MCF 10A (cell line): ENCODE measurements around the gene MKNK2. TPM values are rescaled to one million over a fixed set of nuclear protein-coding genes. Genes with fewer than 3 reads are reported as not detected.
A peak's percentile ranks its signal among the peaks of the same experiment; 100 is the strongest.

Source experiments
- BruUV-seq: library from RNA; stranded (reverse); fragments of 400-500 nt; replicated peaks from 2 replicates; lab custom pipeline; 2021; lab: Mats Ljungman, UMichigan
- CTCF ChIA-PET: fragments of 300-600 bp; sonication (Branson Sonifier 250); formaldehyde crosslinking; extraction: SDS; loops from one replicate; lab custom pipeline; 2021; ENCODE audit warnings: antibody characterized with exemption, inconsistent platforms; lab: Yijun Ruan, JAX
- POLR2A ChIA-PET: fragments of 300-600, 350-650 bp; sonication (Branson Sonifier 250); formaldehyde crosslinking; extraction: SDS; loops from one replicate; lab custom pipeline; 2020; ENCODE audit warnings: antibody characterized with exemption, inconsistent platforms; lab: Yijun Ruan, JAX
- DNase-seq: peaks from one replicate; pipeline ENCODE4 v3.0.0-alpha.2; 2018; ENCODE audit not compliant: unreplicated experiment
- H3K27ac Mint-ChIP-seq: one replicate; pipeline ENCODE4 v1.8.0; 2022; ENCODE audit warnings: mild to moderate bottlenecking, low read depth, mixed read lengths; ENCODE audit not compliant: unreplicated experiment
- H3K27me3 Mint-ChIP-seq: one replicate; pipeline ENCODE4 v1.8.0; 2022; ENCODE audit warnings: mixed read lengths; ENCODE audit not compliant: insufficient read depth, unreplicated experiment
- H3K36me3 Mint-ChIP-seq: one replicate; pipeline ENCODE4 v1.8.0; 2022; ENCODE audit warnings: mild to moderate bottlenecking, moderate library complexity, mixed read lengths; ENCODE audit not compliant: insufficient read depth, unreplicated experiment
- H3K4me1 Mint-ChIP-seq: one replicate; pipeline ENCODE4 v1.8.0; 2022; ENCODE audit warnings: mixed read lengths; ENCODE audit not compliant: insufficient read depth, unreplicated experiment
- H3K4me3 Mint-ChIP-seq: one replicate; pipeline ENCODE4 v1.8.0; 2022; ENCODE audit warnings: mild to moderate bottlenecking, moderate library complexity, mixed read lengths; ENCODE audit not compliant: unreplicated experiment
- H3K9me3 Mint-ChIP-seq: one replicate; pipeline ENCODE4 v1.8.0; 2022; ENCODE audit warnings: mixed read lengths; ENCODE audit not compliant: unreplicated experiment
- CTCF ChIP-seq: fragments of 200-600 bp; IDR thresholded peaks from one replicate; pipeline ENCODE4 v1.8.0; 2022; ENCODE audit warnings: antibody characterized with exemption, mild to moderate bottlenecking; ENCODE audit not compliant: unreplicated experiment
- intact Hi-C: fragments of 100-400 bp; cut with micrococcal nuclease; formaldehyde crosslinking; loops from 2 replicates; pipeline ENCODE4 v1.14.1; 2022
- total RNA-seq: library from RNA; stranded (reverse); gene quantifications from 2 replicates; pipeline ENCODE4 v1.2.3, GENCODE V29; 2022

Gene MKNK2
- total RNA-seq, 1 experiment from 2014 or later = 146 TPM

- H3K27me3 Mint-ChIP-seq = no peaks in the 10 kb centered on the region
- peak overlapping the region; percentile 92 for H3K4me3 Mint-ChIP-seq
- DNase-seq = peak; percentile 84
- TF ChIP-seq CTCF = no peak
- no TSS peak for BruUV-seq
- H3K36me3 Mint-ChIP-seq = peaks cover 53% of the 10 kb centered on the region
- POLR2A ChIA-PET = interaction anchor here (0.7 to 1.6 kb wide), 9 partner anchors 12 to 1608 kb away, joined by 3 to 8 read pairs (median 4); no protein-coding TSS in a partner anchor
- no peaks in the 10 kb centered on the region for H3K9me3 Mint-ChIP-seq
- no peak overlapping the region for H3K27ac Mint-ChIP-seq
- intact Hi-C loops = no loop called here
- peaks cover 25% of the 10 kb centered on the region for H3K4me1 Mint-ChIP-seq
- CTCF ChIA-PET = interaction anchor here (0.8 to 1.8 kb wide), 3 partner anchors 18 to 23 kb away, joined by 4 to 6 read pairs (median 4); no protein-coding TSS in a partner anchor
Observed at GRCh38 chr19:2047449-2048103, 3.5 kb downstream of the MKNK2 start.

- H3K4me1 Mint-ChIP-seq = peaks cover 25% of the 10 kb centered on the region
- no peaks in the 10 kb centered on the region for H3K9me3 Mint-ChIP-seq
- intact Hi-C loops = no loop called here
- peaks cover 53% of the 10 kb centered on the region for H3K36me3 Mint-ChIP-seq
- no peak for DNase-seq
- no peak overlapping the region for H3K27ac Mint-ChIP-seq
- POLR2A ChIA-PET = interaction anchor here (0.7 to 1.6 kb wide), 7 partner anchors 13 to 1608 kb away, joined by 3 to 8 read pairs (median 4); no protein-coding TSS in a partner anchor
- no TSS peak for BruUV-seq
- no peak for TF ChIP-seq CTCF
- peak overlapping the region; percentile 92 for H3K4me3 Mint-ChIP-seq
- no peaks in the 10 kb centered on the region for H3K27me3 Mint-ChIP-seq
- CTCF ChIA-PET = interaction anchor here (0.8 to 1.8 kb wide), 3 partner anchors 18 to 23 kb away, joined by 4 to 6 read pairs (median 4); no protein-coding TSS in a partner anchor
Observed at GRCh38 chr19:2047076-2047448, 4.0 kb downstream of the MKNK2 start.

GRCh38 chr19:2046046-2046907 is 4.8 kb downstream of the MKNK2 start:
- Mint-ChIP-seq H3K4me3 (no peak overlapping the region), H3K4me1 (peaks cover 21% of the 10 kb centered on the region), H3K27me3 (no peaks in the 10 kb centered on the region), H3K36me3 (peaks cover 47% of the 10 kb centered on the region), H3K27ac (no peak overlapping the region), H3K9me3 (no peaks in the 10 kb centered on the region)
- POLR2A ChIA-PET = interaction anchor here (0.7 to 1.6 kb wide), 4 partner anchors 12 to 1607 kb away, joined by 3 to 4 read pairs (median 4); no protein-coding TSS in a partner anchor
- no peak for DNase-seq
- TF ChIP-seq CTCF = no peak
- no TSS peak for BruUV-seq
- CTCF ChIA-PET = interaction anchor here (1.0 to 1.8 kb wide), 2 partner anchors 18 to 24 kb away, joined by 4 to 6 read pairs; no protein-coding TSS in a partner anchor
- intact Hi-C loops = no loop called here
